SU-DHL-6 (cell line): ENCODE measurements around the gene EWSR1.

Experiments
- EZH2phosphoT487 ChIP-seq: fragments of 200-600 bp; sonication (generic), shearing (Covaris generic); conservative IDR thresholded peaks from 2 replicates; pipeline ENCODE4 v1.6.1; 2018; ENCODE audit warnings: mild to moderate bottlenecking, antibody characterized with exemption, low read length, moderate library complexity, mixed read lengths
- TF ChIP-seq, protein P1 (sequence below): fragments of 200-600 bp; sonication (generic); IDR thresholded peaks from one replicate; pipeline ENCODE4 v1.5.1; 2017; ENCODE audit warnings: antibody characterized with exemption, mild to moderate bottlenecking, low read length, moderate library complexity; ENCODE audit not compliant: insufficient read depth, poor library complexity, severe bottlenecking

GRCh38 chr22:29263791-29264276 is 4.2 kb upstream of the EWSR1 start:
- TF ChIP-seq, protein P1, sequence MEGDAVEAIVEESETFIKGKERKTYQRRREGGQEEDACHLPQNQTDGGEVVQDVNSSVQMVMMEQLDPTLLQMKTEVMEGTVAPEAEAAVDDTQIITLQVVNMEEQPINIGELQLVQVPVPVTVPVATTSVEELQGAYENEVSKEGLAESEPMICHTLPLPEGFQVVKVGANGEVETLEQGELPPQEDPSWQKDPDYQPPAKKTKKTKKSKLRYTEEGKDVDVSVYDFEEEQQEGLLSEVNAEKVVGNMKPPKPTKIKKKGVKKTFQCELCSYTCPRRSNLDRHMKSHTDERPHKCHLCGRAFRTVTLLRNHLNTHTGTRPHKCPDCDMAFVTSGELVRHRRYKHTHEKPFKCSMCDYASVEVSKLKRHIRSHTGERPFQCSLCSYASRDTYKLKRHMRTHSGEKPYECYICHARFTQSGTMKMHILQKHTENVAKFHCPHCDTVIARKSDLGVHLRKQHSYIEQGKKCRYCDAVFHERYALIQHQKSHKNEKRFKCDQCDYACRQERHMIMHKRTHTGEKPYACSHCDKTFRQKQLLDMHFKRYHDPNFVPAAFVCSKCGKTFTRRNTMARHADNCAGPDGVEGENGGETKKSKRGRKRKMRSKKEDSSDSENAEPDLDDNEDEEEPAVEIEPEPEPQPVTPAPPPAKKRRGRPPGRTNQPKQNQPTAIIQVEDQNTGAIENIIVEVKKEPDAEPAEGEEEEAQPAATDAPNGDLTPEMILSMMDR, result no peak
- TF ChIP-seq EZH2phosphoT487, result no peak
